H9 (cell line): ENCODE results near the gene LMLN. TPM values are rescaled to one million over a fixed set of nuclear protein-coding genes. Genes with fewer than 3 reads are reported as not detected.

Source experiments
- DNase-seq: peaks from one replicate; pipeline ENCODE4 v3.0.0-alpha.2; 2017
- H2AFZ ChIP-seq: one replicate; pipeline ENCODE4 v1.6.1; 2013; ENCODE audit warnings: mild to moderate bottlenecking, low read length, control low read depth, moderate library complexity
- H2AK5ac ChIP-seq: 2 replicates; pipeline ENCODE4 v1.6.1; 2013; ENCODE audit warnings: low read length, control low read depth, mixed read lengths; ENCODE audit not compliant: insufficient read length
- H2BK120ac ChIP-seq: one replicate; pipeline ENCODE4 v1.6.1; 2013; ENCODE audit warnings: low read depth, mild to moderate bottlenecking, low read length, control low read depth, inconsistent platforms; ENCODE audit not compliant: poor library complexity, severe bottlenecking
- H2BK12ac ChIP-seq: 2 replicates; pipeline ENCODE4 v1.6.1; 2013; ENCODE audit warnings: low read length, control low read depth, mixed read lengths, low read depth; ENCODE audit not compliant: insufficient read length
- H2BK15ac ChIP-seq: 2 replicates; pipeline ENCODE4 v1.6.1; 2013; ENCODE audit warnings: low read depth, low read length, control low read depth
- H2BK20ac ChIP-seq: one replicate; pipeline ENCODE4 v1.6.1; 2013; ENCODE audit warnings: low read depth, mild to moderate bottlenecking, low read length, control low read depth, inconsistent platforms; ENCODE audit not compliant: poor library complexity, severe bottlenecking
- H2BK5ac ChIP-seq: 2 replicates; pipeline ENCODE4 v1.6.1; 2013; ENCODE audit warnings: low read length, control low read depth, mixed read lengths; ENCODE audit not compliant: insufficient read length
- H3K14ac ChIP-seq: 2 replicates; pipeline ENCODE4 v1.6.1; 2013; ENCODE audit warnings: low read length, control low read depth; ENCODE audit not compliant: insufficient read depth
- H3K18ac ChIP-seq: 2 replicates; pipeline ENCODE4 v1.6.1; 2013; ENCODE audit warnings: low read depth, mild to moderate bottlenecking, mixed read lengths, low read length, control low read depth; ENCODE audit not compliant: insufficient read length
- H3K23ac ChIP-seq: 2 replicates; pipeline ENCODE4 v1.6.1; 2013; ENCODE audit warnings: low read length, control low read depth, mixed read lengths, low read depth; ENCODE audit not compliant: insufficient read length
- H3K23me2 ChIP-seq: 2 replicates; pipeline ENCODE4 v1.6.1; 2013; ENCODE audit warnings: low read depth, mild to moderate bottlenecking, mixed read lengths, low read length, control low read depth; ENCODE audit not compliant: insufficient read length, poor library complexity, severe bottlenecking
- H3K27ac ChIP-seq: 2 replicates; pipeline ENCODE4 v1.5.1; 2013; ENCODE audit warnings: low read length, control low read depth, mixed read lengths, low read depth; ENCODE audit not compliant: insufficient read length
- H3K27me3 ChIP-seq: 2 replicates; pipeline ENCODE4 v1.6.1; 2013; ENCODE audit warnings: low read length, control low read depth, inconsistent platforms; ENCODE audit not compliant: insufficient read depth
- H3K4ac ChIP-seq: 2 replicates; pipeline ENCODE4 v1.6.1; 2013; ENCODE audit warnings: low read depth, mild to moderate bottlenecking, control low read depth, inconsistent platforms, low read length, moderate library complexity
- H3K4me1 ChIP-seq: 2 replicates; pipeline ENCODE4 v1.6.1; 2013; ENCODE audit warnings: low read length, control low read depth, inconsistent platforms; ENCODE audit not compliant: insufficient read depth
- H3K4me2 ChIP-seq: 2 replicates; pipeline ENCODE4 v1.6.1; 2013; ENCODE audit warnings: low read length, control low read depth, mixed read lengths; ENCODE audit not compliant: insufficient read length, insufficient read depth
- H3K56ac ChIP-seq: 2 replicates; pipeline ENCODE4 v1.6.1; 2013; ENCODE audit warnings: low read depth, mild to moderate bottlenecking, mixed read lengths, low read length, control low read depth; ENCODE audit not compliant: insufficient read length
- H3K79me1 ChIP-seq: 2 replicates; pipeline ENCODE4 v1.6.1; 2013; ENCODE audit warnings: low read depth, mild to moderate bottlenecking, moderate library complexity, low read length, control low read depth, inconsistent platforms; ENCODE audit not compliant: insufficient read depth, poor library complexity, severe bottlenecking
- H3K79me2 ChIP-seq: 2 replicates; pipeline ENCODE4 v1.6.1; 2013; ENCODE audit warnings: low read length, control low read depth, inconsistent platforms; ENCODE audit not compliant: insufficient read depth
- H3K9ac ChIP-seq: 2 replicates; pipeline ENCODE4 v1.6.1; 2013; ENCODE audit warnings: low read length, control low read depth, mixed read lengths; ENCODE audit not compliant: insufficient read length; ENCODE audit errors: extremely low read depth
- H3K9me3 ChIP-seq: one replicate; pipeline ENCODE4 v1.6.1; 2013; ENCODE audit warnings: low read depth, low read length, inconsistent platforms; ENCODE audit not compliant: control insufficient read depth
- H3T11ph ChIP-seq: one replicate; pipeline ENCODE4 v1.6.1; 2013; ENCODE audit warnings: mild to moderate bottlenecking, low read length, control low read depth, inconsistent platforms
- H4K20me1 ChIP-seq: one replicate; pipeline ENCODE4 v1.6.1; 2013; ENCODE audit not compliant: control insufficient read depth, insufficient read length, insufficient read depth
- H4K5ac ChIP-seq: 2 replicates; pipeline ENCODE4 v1.6.1; 2013; ENCODE audit warnings: low read depth, mild to moderate bottlenecking, mixed read lengths, low read length, control low read depth; ENCODE audit not compliant: insufficient read length
- H4K8ac ChIP-seq: replicated peaks from 2 replicates; pipeline ENCODE4 v1.6.1; 2013; ENCODE audit warnings: low read length, control low read depth, mixed read lengths, low read depth; ENCODE audit not compliant: insufficient read length
- H4K91ac ChIP-seq: 2 replicates; pipeline ENCODE4 v1.6.1; 2013; ENCODE audit warnings: low read depth, mild to moderate bottlenecking, moderate library complexity, mixed read lengths, low read length, control low read depth; ENCODE audit not compliant: insufficient read length
- H3K27ac Mint-ChIP-seq, 3 experiments: 2 replicates in 2 of 3; 3 replicates in 1 of 3; pipeline ENCODE4 v1.8.0; 2020 to 2021; ENCODE audit warnings: mixed read lengths in 3 of 3, mild to moderate bottlenecking in 1 of 3, moderate library complexity in 1 of 3
- H3K27me3 Mint-ChIP-seq: 2 replicates; pipeline ENCODE4 v1.8.0; 2021; ENCODE audit warnings: low read depth, mild to moderate bottlenecking, moderate library complexity, mixed read lengths
- H3K36me3 Mint-ChIP-seq, 3 experiments: 2 replicates in 2 of 3; 3 replicates in 1 of 3; pipeline ENCODE4 v1.8.0; 2020 to 2021; ENCODE audit warnings: low read depth in 3 of 3, mixed read lengths in 3 of 3; ENCODE audit not compliant: insufficient read depth in 1 of 3
- H3K4me1 Mint-ChIP-seq, 2 experiments: 2 replicates each; pipeline ENCODE4 v1.8.0; 2020; ENCODE audit warnings: mixed read lengths in 2 of 2
- H3K4me3 Mint-ChIP-seq, 2 experiments: 2 replicates in 1 of 2; 3 replicates in 1 of 2; pipeline ENCODE4 v1.8.0; 2020 to 2021; ENCODE audit warnings: mild to moderate bottlenecking in 2 of 2, mixed read lengths in 2 of 2, moderate library complexity in 1 of 2
- H3K9me3 Mint-ChIP-seq, 2 experiments: 2 replicates in 1 of 2; 3 replicates in 1 of 2; pipeline ENCODE4 v1.8.0; 2020; ENCODE audit warnings: mild to moderate bottlenecking in 2 of 2, mixed read lengths in 2 of 2, moderate library complexity in 1 of 2
- WGBS: extraction: QIAGEN DNeasy Blood & Tissue Kit; methylation state at CpG from one replicate; pipeline ENCODE4 v1.1.7; 2013; ENCODE audit warnings: missing lambda C conversion rate, low lambda C conversion rate, mixed read lengths; ENCODE audit not compliant: insufficient read length; ENCODE audit errors: extremely low coverage; 5-methylcytosine and 5-hydroxymethylcytosine counted together
- total RNA-seq: library from RNA; stranded (reverse); gene quantifications from 2 replicates; pipeline ENCODE4 v1.2.1, GENCODE V29; 2021
- TF ChIP-seq, protein P1 (sequence below): fragments of 200-600 bp; sonication (generic); conservative IDR thresholded peaks from 3 replicates; pipeline ENCODE4 v1.8.0; 2021; ENCODE audit warnings: antibody characterized with exemption, mild to moderate bottlenecking

The LMLN gene
- total RNA-seq, 1 experiment from 2014 or later, result 3.8 TPM

DNA sequence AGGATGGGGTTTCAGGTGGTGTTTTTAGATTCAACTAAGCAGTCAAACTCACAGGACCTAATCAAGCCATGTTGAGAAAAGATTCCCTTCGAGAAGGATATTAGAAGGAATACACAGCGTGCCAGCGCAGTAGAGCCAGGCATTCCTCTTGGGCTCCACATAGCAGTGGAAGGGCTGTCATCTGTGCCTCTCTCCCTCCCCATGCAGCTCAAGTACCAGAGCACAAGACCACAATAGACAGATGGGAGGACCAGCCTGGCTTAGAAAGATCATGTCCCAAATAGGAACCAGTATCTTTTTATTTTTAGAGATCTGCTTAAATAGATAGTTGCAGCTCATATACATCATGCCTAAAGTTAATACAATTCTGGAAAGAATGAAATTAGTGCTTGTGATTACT, 37.9 kb downstream of the LMLN start:
- Histone ChIP-seq H2AFZ (no peak overlapping the region), H4K8ac (no peak overlapping the region), H3K9me3 (no peaks in the 10 kb centered on the region), H2BK20ac (no peak overlapping the region), H3K14ac (no peak overlapping the region), H2BK5ac (no peak overlapping the region), H3K23ac (no peak overlapping the region), H3K18ac (no peak overlapping the region), H3K27me3 (no peaks in the 10 kb centered on the region), H3K4me2 (no peak overlapping the region), H3K4ac (no peak overlapping the region), H4K91ac (no peak overlapping the region), H3K9ac (no peak overlapping the region), H4K5ac (no peak overlapping the region), H3K27ac (no peak overlapping the region), H3K79me1 (no peaks in the 10 kb centered on the region), H3K4me1 (no peaks in the 10 kb centered on the region; the same call in 1 of the 2 replicates), H2BK12ac (no peak overlapping the region), H2BK15ac (no peak overlapping the region), H3T11ph (no peak overlapping the region), H3K79me2 (no peaks in the 10 kb centered on the region), H3K56ac (no peak overlapping the region), H2BK120ac (no peak overlapping the region), H3K23me2 (no peaks in the 10 kb centered on the region), H2AK5ac (no peak overlapping the region), H4K20me1 (no peaks in the 10 kb centered on the region)
- DNase-seq, result no peak
- no peaks in the 10 kb centered on the region for H3K36me3 Mint-ChIP-seq
- no peak overlapping the region for H3K27ac Mint-ChIP-seq
- H3K4me3 Mint-ChIP-seq, result no peak overlapping the region
- H3K27me3 Mint-ChIP-seq, result no peaks in the 10 kb centered on the region
- TF ChIP-seq, protein P1, sequence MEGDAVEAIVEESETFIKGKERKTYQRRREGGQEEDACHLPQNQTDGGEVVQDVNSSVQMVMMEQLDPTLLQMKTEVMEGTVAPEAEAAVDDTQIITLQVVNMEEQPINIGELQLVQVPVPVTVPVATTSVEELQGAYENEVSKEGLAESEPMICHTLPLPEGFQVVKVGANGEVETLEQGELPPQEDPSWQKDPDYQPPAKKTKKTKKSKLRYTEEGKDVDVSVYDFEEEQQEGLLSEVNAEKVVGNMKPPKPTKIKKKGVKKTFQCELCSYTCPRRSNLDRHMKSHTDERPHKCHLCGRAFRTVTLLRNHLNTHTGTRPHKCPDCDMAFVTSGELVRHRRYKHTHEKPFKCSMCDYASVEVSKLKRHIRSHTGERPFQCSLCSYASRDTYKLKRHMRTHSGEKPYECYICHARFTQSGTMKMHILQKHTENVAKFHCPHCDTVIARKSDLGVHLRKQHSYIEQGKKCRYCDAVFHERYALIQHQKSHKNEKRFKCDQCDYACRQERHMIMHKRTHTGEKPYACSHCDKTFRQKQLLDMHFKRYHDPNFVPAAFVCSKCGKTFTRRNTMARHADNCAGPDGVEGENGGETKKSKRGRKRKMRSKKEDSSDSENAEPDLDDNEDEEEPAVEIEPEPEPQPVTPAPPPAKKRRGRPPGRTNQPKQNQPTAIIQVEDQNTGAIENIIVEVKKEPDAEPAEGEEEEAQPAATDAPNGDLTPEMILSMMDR, result no peak
- H3K9me3 Mint-ChIP-seq, result no peaks in the 10 kb centered on the region
- peaks cover 8 to 11% of the 10 kb centered on the region in 2 experiments for H3K4me1 Mint-ChIP-seq
- WGBS, result no CpG with 5 or more reads among the region's 3 CpGs
